GM18498 (cell line): Measurements from ENCODE around the gene DLST.
"Not testable (repeated sequence)": the region's sequence is repeated elsewhere in the genome, so short reads cannot be mapped to it uniquely, and the experiment has no call there.

ENCODE experiments used
- ATAC-seq: cut with Tn5 transposase; IDR thresholded peaks from one replicate; pipeline ENCODE4 v1.9.1; 2021; ENCODE audit warnings: mild to moderate bottlenecking, moderate library complexity; ENCODE audit not compliant: unreplicated experiment

DLST gene

GRCh38 chr14:74915426-74915825, 33.7 kb downstream of the DLST start:
- no peak for ATAC-seq

- ATAC-seq = no peak
Observed at GRCh38 chr14:74915826-74916225, 34.1 kb downstream of the DLST start.

DNA sequence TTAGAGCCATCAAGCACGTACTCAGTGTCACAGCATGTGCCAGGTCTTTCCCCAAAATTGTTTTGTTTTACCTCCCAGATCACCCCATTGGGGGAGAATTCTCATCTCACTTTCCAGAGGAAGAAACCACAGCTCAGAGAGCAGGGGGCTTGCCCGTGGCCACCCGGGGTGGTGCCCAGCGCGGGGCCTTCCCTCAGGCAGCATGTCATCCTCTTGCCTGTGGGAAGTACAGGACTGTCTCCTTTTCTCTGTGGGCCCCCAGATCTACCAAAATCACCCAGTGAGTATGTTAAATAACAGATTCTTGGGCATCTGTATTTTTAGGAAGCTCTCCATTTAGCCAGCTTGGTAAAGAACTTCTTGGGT, 35.4 kb downstream of the DLST start:
- no peak for ATAC-seq

- ATAC-seq = no peak
Observed at GRCh38 chr14:74917646-74918081, 35.9 kb downstream of the DLST start.

DNA sequence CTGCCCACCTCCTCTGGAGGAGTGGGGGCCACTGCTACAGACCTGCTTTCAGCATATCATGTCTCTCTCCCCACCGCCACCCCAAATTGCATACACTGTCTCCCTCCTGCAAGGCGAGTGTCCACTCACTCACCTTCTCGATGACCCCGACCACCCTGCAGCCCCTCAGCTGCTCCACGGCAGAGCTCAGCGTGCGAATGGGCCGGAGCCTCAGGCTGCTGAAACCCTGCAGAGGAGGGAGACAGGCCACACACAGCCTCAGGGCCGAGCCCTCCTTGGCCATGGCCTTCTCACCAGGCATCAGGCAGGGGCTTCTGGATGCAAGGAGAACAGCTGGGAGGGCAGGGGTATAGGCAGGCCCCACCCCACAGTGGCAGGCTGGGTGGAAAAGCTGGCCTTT, 36.7 kb downstream of the DLST start:
- ATAC-seq = no peak

DNA sequence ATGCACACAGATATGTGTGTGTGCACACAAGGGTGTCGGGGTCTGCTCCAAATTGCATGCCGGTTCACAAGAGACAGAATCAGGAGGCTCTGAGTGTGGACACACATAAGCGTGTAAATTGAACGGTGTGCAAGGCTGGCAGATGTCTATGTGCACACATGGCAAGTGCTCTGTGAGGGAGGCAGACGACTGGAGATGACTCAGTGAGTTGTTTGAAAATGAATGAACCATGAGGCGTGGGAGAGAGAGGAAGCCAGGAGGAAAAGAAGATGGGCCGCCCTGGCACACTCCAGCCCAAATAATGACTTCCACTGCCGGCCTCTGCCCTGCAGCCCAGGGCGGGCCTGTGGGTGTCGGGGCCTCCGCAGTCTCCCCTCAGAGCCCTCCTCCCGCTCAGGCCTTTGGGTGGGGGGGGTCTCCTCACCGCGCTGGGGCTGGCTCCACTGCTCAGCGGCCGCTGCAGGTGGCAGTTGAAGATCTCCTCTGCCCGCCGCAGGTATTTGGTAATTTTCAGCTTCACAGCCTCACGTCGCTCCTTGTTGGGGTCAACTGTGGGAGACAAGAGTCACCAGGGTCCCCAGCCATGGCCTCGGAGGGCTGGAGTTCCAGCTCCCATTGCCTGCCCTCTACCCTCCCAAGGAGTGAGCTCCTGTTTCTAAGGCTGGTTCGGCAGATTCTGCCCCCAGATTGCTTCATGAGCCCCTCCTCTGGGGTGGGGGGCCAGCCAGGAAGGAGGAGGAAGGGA, 37.9 kb downstream of the DLST start:
- ATAC-seq = no peak

DNA sequence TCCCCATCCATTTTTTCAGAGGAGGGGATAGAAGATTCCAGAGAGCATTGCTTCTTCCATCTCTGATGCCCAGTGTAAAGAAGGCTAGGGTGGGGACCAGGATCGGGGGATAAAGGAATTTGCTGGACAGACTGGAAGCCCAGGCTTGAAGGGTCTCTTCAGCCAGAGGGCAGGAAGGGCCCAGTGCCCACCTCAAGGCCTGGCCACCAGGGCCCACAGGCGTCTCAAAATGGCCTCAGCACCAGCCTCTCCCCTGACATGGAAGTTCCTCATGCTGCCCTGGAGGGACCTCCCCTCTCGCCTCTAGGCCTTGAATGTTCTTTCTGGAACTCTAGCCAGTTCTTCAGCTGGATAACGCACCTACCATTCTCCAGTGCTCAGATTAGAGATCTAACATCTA, 38.6 kb downstream of the DLST start:
- no peak for ATAC-seq

- no peak for ATAC-seq
Observed at GRCh38 chr14:74921053-74921620, 39.4 kb downstream of the DLST start.

DNA sequence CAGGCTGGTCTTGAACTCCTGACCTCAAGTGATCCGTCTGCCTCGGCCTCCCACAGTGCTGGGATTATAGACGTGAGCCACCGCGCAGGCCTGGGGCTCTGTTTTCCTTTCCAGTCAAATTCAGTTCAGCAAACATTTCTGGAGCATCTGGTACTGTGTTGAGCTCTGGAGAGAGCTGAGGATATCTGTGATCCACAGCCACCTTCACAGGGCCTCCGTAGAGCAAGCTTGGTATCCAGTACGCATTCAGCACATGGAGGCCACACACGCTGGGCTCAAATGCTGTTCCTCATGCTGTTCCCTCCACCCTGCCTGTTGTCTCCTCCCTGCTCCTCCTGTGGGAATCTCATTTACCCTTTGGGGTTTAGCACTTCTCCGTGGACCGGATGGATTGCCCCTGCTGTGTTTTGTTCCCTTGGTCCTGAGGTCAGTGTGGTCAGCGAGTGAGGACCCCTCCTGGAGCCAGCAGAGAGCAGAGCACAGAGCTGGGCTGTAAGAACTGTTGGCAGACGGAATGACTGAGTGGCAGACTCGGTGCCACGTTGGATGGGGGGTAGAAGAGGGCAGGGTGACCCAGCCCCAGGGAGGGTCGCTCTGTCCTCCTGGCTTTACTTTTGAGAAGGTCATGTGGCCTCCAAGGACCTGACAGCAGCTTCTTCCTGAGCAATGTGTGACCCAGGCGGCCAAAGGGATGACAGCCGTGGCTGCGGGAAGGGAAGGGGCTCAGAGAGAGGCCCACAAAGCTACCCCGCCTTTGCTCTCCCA, 40.5 kb downstream of the DLST start:
- ATAC-seq = no peak

- ATAC-seq = peak; percentile 91
Observed at GRCh38 chr14:74922752-74923401, 41.2 kb downstream of the DLST start, which contains the start of gene RPS6KL1. TSS of gene RPS6KL1 (minus strand) at chr14:74923260. CDS start at chr14:74921541, 1,719 bp downstream.

DNA sequence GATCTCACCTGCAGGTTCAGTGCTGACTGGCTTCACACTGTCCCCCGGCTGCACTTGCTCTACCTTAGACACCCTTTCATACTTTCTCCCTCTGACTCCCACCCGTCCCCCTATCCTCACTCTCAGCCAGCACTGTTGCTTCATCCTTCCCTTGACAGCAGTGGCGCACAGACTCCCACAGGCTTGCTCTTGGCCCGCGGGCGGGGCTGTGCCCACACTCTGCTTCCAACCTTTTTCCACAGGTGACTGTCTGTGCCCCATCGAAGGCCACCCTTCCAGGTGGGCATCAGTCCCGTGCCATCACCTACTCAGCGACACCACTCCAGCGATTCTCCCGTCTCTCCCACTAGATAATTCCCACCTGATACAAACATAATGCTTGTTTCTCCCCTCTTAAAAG, 42.3 kb downstream of the DLST start:
- ATAC-seq = no peak

DNA sequence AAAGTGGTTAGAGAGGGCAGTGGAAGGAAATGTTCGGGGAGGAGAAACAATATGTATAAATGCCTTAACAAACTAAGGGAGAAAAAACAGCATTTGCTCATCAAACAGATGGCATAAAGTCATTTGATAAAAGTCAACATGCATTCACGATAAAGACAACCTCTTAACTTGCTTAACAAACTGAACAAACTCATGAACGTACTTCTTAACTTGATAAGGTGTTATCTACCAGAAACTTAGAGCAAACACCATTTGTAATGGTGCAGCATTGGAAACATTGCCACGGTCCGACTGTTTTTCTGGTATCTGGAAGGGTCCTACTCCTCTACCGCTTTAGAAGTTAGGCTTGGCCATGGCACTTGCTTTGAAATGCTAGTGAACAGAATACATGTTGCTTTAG, 45.5 kb downstream of the DLST start:
- no peak for ATAC-seq

DNA sequence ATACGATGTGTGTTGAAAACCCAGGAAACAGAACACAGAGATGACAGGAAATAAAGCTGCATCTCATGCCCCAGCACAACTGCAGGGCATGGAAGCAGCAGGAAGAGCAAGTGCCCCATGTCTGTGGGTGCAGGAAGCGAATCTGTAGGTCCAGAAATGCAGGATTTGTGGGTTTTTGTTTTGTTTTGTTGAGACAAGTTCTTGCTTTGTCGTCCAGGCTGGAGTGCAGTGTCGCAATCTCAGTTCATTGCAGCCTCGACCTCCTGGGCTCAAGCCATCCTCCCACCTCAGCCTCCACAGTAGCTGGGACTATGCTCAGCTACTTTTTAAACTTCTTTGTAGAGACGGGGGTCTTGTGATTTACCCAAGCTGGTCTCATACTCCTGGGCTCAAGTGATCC, 47.5 kb downstream of the DLST start:
- no peak for ATAC-seq

GRCh38 chr14:74931744-74932143, 50.0 kb downstream of the DLST start:
- ATAC-seq = not testable (repeated sequence)

DNA sequence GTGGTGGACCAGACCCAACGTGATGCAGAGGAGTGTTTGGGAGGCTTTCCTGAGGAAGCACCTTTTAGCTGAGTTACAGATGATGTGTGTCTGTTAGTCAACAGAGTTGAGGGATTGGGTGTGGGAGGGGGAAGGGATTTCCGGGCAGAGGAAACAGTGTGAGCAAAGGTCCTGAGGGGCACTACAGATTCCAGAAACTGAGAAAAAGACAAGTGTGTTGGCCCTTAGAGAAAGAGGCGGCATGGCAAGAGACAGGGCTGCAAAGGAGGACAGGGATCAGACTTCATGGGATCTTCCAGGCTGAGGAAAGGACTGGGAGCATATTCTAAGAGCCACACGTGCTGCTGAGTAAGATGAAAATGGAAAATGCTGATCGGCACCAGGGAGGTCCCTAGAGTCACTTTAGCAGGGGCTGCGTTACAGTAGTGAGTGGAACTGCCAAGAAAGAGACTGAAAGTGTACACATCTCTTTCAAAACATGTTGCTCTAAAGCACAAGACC, 50.7 kb downstream of the DLST start:
- no peak for ATAC-seq

DNA sequence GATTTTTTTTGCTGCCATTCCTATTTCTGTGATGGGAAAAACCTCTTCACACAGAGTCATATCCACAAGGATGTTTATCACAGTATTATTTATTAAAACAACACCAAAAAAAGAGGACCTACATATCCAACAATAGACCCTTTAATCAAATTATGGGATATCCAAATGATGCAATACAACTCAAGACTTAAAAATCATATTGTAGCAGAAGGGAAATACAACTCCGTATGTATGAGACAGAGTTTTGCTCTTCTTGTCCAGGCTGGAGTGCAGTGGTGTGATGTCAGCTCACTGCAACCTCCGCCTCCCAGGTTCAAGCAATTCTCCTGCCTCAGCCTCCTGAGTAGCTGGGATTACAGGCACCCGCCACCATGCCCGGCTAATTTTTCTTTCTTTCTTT, 51.2 kb downstream of the DLST start:
- ATAC-seq = not testable (repeated sequence)

- no peak for ATAC-seq
Observed at GRCh38 chr14:74934041-74934440, 52.3 kb downstream of the DLST start.

GRCh38 chr14:74934476-74935359, 53.0 kb downstream of the DLST start:
- no peak for ATAC-seq

DNA sequence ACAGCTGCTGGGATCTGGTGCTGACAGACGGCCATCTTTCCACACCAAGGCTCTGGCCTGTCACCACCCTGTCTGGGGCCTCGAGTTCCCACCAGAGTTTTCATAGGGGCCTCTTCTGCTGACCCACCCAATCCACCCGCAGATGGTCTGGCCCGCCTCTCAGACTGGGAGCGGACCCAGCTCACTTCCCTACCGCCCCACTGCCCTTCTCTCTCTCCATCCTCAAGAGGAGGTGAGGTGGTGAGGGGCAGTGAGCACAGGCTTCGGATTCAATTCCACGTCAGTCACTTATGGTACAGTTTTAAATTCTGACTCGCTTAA, 53.6 kb downstream of the DLST start:
- ATAC-seq = no peak

DNA sequence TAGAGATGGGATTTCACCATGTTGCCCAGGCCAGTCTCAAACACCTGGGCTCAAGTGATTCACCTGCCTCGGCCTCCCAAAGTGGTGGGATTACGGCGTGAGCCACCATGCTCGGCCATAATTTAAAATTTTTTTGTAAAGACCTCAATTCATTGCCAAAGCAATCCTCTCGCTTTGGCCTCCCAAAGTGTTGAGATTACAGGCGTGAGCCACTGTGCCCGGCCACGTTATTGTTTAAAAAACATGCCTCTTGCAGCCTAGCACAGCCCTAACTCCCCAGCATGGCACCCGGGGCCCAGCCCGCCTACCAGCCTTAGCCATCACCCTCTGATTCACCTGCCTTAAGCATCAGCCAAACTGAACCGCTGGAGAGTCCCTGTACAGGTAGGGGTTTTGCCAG, 54.4 kb downstream of the DLST start:
- no peak for ATAC-seq
